ENCODE results near the gene COL1A1.

COL1A1 gene

DNA sequence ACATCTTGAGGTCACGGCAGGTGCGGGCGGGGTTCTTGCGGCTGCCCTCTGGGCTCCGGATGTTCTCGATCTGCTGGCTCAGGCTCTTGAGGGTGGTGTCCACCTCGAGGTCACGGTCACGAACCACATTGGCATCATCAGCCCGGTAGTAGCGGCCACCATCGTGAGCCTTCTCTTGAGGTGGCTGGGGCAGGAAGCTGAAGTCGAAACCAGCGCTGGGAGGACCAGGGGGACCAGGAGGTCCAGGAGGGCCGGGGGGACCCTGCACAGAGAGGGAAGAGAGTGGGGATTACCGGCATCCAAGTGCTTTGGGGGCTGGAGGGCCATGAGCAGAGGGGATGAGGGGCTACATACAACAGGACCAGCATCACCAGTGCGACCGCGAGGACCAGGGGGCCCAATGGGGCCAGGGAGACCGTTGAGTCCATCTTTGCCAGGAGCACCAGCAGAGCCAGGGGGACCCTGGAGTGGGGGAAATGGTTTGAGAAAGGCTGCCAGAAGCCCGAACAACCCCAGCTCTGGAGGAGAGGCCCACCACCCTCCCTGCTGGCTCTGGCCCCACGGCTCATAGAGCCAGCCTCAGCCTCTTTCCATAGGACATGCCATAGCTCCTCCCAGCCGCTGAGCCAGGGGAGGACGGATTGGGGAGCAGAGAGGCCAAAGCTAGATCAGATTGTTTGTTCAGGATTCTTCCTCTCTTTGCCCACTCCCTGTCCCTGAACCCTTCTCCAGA, 14.6 kb downstream of the COL1A1 start:
- no peak for DNase-seq (ENCODE audit: low read depth)

DNA sequence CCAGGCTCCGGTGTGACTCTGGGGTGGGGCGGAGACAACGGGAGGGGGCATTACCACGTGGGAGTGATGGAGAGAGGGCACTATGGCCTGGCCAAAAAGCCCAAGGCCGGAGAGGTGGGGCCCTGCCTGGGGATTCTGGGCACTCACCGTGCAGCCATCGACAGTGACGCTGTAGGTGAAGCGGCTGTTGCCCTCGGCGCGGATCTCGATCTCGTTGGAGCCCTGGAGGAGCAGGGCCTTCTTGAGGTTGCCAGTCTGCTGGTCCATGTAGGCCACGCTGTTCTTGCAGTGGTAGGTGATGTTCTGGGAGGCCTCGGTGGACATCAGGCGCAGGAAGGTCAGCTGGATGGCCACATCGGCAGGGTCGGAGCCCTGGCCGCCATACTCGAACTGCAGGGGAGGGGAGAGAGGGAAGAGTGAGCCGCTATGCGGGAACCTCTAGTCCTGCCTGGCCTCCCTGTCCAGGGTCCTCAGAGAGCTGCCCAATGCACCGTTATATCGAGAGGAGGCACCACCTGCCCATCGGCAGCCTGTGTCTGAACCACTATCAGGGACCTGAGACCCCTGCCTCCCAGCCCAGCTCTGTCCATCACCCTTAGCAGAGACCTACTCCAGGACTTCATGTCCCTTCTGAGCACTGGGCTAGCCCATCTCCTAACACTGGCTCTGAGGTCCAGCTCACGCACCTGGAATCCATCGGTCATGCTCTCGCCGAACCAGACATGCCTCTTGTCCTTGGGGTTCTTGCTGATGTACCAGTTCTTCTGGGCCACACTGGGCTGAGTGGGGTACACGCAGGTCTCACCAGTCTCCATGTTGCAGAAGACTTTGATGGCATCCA, 15.6 kb downstream of the COL1A1 start:
- DNase-seq (ENCODE audit: low read depth) = no peak

DNA sequence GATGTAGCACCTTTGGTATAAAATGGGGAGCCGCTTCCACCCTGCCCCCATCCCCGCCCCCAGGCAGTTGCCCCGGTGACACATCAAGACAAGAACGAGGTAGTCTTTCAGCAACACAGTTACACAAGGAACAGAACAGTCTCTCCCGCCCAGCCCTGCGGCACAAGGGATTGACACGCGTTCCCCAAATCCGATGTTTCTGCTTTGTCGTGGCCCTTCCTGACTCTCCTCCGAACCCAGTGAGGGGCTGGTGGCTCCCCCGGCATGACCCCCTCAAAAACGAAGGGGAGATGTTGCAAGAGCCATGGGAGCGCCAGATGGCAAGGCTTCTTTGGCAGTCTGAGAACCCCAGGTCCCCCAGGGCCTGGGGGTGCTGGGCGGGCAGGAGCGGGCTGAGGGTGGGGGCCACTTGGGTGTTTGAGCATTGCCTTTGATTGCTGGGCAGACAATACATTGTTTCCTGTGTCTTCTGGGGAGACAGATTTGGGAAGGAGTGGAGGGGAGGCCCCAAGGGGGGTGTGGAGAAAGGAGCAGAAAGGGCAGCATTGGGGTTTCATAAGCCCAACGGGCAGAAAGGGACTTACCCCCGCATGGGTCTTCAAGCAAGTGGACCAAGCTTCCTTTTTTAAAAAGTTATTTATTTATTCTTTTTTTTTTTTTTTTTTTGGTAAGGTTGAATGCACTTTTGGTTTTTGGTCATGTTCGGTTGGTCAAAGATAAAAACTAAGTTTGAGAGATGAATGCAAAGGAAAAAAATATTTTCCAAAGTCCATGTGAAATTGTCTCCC, 16.6 kb downstream of the COL1A1 start:
- DNase-seq (ENCODE audit: low read depth) = no peak

DNA sequence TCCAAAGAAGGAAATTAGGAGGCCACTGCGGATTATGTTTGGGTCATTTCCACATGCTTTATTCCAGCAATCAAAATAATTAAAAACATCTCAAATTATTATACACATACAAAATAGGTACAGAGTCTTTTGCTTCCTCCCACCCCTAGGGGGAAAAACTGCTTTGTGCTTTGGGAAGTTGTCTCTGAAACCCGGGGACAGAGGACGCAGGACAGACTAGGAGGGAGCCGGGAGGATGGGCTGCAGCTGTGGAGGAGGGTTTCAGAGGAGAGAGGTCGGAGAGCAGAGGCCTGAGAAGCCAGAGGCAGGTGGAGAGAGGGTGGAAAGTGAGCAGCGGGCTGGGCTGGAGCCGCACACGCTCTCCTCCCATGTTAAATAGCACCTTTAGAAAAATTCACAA, 17.4 kb downstream of the COL1A1 start:
- DNase-seq (ENCODE audit: low read depth) = no peak

DNA sequence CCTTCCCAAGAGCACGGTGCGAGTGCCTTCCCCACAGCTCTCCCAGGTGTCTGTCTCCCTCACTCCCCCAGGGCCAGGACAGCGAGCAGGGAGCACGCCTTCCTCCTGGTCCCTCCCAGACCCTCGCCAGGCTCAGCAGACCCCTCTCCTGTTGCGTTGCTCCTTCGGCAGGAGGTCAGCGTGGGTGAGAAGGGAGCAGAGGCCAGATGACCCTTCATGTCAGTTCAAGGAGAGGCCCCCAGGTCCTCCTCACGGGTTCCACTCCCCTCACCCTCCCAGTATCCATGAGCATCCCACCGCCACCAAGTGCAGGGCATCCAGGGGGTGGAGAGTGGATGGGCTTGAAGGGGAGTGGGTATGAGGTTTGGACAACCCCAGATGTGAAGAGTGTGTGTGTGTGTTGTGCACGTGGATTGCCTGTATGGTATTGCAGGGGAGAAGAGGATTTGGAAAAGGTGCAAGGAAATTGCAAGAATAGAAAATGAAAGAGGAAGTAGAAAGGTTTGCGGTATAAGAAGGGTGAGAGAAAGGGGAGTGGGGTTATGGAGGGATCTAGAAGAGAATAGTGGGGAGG, 17.9 kb downstream of the COL1A1 start:
- no peak for DNase-seq (ENCODE audit: low read depth)

DNA sequence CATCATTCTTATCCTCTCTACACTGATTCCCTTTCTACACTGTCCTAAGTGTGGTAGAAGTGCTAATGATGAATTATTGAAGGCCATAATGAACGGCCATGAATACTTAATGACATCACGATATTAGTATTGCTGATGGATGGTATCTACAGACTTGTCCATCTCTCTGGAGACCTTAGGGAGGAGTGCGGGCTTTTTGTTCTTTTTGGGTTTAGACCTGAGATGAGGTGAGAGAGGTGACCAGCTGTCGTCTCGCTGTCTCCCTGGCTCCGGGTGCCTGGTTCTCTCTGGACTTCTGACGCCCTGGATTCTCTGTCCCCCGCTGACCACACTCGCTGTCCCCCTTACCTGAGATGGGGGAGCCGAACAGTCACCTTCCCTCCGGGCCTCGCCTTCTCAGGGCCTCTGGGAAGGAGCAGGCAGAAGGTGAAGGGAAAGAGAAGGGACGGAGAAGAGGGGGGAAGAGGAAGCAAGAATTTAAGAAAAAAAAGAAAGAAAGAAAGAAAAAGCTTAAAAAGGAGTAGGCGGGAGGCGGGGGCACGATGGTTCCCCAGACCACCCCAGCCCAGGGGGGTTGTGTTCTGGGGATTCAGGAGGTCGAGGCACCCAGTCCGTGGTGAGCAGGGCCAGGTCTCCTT, 18.5 kb downstream of the COL1A1 start:
- no peak for DNase-seq (ENCODE audit: low read depth)

DNA sequence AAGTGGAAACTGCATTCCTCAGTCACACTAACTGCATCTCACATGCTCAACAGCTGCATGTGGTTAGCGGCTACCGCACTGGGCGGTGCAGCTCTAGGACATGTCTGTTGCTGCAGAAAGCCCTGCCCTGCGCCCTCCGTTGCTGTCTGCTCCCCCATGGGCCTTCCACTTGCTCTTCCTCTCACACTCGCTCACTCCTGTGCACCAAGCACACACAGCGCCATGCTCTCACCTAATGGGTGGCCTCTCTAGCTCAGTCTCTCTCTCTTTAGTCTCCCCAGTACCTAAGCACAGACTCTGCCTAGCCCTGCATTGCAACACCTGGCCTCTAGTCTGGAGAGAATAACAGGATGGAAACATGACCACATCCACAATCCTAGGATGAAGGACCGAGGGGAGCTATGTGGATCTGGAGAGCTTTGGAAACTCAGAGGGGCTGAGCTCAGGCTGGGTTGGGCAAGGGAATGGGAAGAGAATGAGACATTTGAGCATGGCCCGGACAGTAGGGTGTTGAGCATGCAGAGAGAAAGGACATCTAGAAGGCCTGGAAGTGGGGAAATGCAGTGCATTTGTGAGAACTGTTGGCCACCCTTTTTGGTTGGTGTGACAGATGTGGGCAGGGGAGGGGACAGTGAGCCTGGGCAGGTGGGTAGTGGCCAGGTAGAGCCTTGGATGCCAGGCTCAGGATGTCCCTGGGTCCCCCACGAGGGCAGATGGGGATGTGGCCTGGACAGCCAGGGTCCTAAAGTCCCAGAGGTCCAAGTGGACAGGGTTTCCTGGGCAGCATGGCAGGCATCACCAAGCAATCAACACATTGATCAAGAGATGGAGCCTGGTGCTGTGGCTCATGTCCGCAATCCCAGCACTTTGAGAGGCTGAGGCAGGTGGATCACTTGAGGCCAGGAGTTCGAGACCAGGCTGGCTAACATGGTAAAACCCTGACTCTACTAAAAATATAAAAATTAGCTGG, 19.6 kb downstream of the COL1A1 start:
- DNase-seq (ENCODE audit: low read depth) = no peak

DNA sequence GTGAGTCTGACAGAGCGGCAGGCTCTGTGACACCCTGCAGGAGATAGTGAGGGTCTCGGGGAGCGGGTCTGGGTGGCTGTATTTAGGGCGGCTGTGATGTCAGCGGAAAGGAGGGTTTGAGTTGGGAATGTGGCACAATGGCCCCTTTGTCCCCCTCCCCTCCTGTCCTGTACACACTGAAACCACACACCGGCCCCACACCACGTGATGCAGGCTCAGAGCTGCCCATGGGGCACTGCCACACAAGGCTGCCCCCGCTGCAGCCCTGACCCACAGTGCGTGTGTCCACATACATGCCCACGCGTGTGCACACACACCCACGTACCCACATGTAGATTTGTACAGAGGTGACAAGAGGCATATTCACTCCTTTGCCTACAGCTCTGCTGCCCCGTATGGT, 20.3 kb downstream of the COL1A1 start:
- no peak for DNase-seq (ENCODE audit: low read depth)

DNA sequence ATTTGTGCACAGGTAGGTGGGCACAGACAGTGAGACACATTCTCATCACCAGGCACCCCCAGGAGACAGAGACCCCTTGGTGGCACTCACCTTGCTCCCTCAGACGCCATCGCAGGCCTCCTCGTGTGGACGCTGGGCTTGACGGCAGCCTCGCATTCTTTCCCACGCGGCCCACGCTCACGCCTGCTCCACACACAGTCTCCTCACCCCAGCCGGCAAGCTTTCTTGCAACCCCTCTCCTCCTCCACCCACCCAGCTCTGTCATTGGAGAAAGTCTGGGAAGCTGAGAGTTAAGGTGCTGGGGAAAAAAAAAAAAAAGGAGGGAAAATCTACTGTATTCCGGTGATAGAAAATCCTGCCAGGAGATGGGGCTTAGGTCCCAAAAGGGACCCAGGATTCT, 20.8 kb downstream of the COL1A1 start:
- DNase-seq (ENCODE audit: low read depth) = no peak

DNA sequence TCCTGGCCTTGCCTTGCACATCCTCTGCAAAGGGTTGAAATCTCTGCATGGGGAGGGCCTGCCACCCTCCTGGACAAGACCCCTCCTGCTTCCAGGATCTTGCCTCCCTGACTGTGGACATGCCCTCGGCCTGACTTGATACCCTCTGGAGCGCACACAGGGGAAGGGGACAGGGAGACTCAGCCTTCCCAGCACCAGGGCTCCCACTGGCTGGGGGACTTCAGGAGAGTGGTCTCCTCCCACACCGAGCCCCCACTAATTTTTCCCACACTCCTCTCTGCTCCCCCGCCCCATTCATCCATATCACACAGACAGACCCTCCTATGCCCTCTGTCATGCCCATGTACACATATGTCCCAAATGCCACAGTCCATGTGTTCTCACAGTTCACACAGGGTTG, 21.3 kb downstream of the COL1A1 start:
- DNase-seq (ENCODE audit: low read depth) = no peak

DNA sequence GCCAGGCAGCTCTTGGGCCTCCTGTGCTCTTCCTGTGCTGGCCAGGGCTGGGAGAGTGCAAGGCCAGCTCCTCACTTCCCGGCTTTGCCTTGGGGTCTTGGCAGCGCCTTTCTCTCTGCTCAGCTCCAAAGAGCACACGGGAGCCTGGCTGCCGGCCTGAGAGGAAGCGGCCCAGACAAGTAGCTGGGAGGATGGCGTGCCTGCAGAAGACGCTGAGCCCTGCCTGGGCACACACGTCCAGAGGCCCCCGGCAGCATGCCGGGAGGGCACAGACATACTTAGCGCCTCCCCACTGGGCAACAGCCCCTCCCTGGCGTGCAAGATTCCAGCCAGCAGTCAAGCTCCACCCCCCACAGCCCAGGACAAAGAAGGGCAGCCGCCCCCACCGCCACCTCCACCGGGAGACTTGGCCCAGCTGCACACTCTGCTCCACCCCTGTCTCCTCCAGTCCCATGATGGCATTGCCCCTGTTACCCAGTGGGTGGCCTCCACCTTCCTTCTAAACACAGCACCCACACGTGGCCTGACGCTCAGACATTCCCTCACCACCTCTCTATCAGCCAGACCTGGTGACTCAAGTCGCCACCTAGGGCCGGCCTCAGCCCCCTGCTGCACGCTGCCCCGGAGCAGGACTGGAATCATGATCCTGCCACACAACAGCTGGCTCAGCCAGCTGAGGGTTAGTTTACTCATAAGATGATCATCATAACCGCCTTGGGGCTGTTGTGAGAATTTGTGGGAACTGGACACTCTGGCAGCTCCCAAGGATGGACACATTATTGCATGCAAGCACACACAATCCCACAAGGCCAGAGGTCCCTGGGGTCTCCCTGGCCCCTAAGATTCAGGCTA, 23.2 kb downstream of the COL1A1 start:
- DNase-seq (ENCODE audit: low read depth) = no peak

DNA sequence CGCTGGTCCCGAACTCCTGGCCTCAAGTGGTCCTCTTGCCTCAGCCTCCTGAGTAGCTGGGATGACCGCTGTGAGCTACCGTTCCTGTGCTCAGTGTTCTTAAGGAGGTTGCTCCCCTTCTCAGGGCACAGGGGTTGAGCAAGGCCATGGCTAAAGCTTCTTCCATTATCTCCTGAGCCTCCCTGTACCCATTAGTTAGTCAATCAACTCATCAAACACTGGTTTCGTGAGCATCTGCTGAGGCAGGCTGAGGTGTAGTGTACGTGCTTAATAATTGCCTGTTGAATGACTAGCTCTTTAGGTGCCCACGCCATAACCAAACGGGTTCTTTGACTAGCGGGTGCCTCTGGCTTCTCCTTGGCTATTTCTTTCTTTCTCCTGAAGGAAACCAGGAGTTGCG, 24.0 kb downstream of the COL1A1 start:
- no peak for DNase-seq (ENCODE audit: low read depth)

DNA sequence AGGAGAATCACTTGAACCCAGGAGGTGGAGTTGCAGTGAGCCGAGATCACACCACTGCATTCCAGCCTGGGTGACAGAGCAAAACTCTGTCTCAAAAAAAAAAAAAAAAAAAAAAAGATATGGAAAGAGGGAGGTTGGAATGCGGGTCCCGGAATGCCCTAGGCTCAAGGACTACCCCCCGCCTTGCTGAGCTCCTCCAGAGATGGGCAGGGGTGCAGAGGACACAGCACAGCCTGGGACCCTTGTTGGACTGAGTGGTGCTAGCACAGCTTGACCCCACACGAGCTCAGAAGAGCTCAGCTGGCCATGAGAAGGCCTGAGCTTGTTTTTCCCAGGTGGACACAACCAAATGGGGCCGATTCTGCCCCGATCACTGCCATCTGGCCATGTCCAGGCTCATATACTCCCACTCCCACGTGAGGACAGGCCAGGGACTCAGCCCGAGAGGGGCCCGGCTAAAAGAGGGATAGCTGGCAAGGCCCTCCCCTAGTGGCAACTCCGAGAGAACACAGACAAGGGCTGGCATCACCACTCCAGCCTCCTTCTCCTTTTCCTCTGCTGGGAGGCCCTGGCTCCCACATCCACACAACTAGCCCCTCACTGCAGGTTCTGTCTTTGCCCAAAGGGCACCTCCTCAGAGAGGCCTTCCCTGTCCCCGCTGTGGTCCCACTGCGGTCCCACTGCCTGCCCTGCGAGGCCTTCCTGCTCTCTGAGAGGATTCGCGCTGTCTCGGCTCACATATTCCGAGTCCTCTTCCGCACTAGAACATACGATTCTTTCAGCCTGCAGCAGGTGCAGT, 24.7 kb downstream of the COL1A1 start:
- DNase-seq (ENCODE audit: low read depth) = no peak

DNA sequence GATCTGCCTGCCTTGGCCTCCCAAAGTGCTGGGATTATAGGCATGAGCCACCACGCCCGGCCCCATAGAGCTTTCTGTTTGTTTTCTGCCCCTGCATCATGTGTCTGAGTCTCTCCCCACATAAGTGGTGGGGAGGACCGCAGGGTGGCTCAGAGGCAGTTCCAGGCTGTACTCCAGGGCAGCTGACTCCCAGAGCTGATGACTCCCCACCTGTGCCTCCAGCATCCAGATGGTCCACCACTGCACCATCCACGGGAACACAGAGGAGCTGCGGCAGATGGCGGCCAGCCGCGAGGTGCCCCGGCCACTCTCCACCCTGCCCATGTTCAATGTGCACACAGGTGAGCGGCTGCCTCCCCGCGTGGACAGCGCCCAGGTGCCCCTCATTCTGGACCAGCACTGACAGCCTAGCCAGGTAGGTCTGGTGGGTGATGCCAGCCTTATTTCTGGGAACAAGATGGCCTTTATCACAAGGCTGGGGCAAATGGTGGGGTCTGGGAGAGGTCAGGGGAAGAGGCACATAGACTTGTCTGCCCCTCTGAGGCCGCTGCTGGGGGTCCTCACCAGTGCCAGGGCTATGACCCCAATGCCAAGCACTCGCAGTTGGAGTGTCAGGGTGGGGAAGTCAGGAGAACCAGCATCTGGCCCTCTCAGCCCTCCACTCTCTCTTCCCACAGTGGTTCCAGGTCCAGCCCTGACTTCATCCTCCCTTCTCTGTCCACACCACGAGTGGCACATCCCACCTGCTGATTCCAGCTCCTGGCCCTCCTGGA, 26.2 kb downstream of the COL1A1 start:
- DNase-seq (ENCODE audit: low read depth) = no peak

DNA sequence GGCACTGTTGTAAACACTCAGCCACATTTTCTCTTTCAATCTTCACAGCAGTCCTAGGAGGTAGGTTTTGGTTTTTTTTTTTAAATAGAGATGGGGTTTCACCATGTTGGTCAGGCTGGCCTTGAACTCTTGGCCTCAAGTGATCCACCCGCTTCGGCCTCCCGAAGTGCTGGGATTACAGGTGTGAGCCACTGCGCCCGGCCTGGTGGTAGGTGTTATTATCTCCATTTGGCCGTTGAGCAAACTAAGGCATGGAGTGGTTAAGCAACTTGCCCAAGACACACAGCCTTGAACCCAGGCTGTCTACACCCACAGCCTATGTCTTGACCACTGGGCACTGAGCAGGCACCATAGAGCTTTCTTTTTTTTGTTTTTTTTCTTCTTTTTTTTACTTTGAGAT, 27.0 kb downstream of the COL1A1 start:
- no peak for DNase-seq (ENCODE audit: low read depth)

DNA sequence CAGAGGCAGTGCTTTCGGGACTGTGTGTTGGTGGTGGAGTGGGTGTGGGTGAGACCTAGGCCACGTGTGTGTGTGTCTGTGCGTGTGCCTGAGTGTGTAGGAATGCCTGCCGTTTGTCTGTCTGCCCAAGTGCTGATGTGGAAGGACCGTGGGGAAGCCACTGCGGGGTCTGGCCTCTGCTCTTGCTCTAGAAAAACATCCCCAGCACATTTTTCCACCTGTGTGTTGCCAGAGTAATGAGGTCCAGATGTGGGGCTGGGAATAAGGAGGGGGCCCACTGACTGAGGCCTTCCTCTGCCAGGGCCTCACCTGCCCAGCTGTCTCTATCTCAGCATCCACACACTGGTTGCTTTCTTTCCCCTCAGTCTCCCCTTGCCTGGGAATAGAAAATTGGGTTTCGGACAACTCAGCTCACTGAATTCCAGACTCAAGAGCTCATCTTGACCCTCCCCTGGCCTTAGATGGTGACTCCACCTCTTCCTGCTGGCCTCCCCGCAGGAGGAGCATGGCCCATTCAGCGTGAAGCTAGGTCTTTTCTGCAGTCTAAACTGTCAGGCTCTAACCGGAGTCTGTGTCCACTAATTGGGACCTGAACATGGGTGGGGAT, 28.0 kb downstream of the COL1A1 start:
- DNase-seq (ENCODE audit: low read depth) = no peak

DNA sequence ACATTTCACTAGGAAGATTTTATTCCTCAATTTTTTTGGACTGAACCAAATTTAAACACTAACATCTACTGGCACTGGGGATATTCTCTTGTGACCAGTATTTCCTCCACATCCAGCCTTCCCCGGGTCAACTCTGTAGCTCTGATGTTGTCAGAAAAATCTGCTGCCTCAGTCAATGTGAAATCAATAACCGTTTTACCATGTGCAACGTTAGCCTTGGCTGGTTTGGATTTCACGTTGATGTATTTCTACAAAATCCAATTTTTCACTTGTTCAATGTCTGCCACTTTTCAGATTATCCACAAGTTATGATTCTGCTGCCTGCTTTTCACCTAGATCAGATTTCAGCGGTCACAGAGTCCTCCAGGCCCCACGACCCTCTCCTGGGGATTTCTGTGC, 28.5 kb downstream of the COL1A1 start:
- no peak for DNase-seq (ENCODE audit: low read depth)

DNA sequence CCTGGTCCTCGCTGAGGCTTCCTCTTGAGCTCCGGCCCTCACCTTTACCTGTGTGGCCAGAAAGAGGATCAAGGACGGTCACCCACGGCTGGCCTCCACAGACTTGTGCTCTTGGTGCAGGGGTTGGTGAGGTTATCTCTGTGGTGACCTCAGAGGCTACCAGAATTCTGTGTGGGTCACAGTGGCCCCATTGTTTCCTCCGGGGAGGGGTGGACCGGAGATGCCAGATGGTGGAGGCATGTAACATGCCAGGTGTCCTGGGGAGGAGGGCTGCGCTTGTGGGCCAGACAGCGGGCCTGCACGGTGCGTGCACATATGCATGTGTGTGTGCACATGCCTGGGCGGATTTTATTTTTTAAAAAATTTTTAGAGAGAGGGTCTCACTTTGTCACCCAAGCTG, 29.3 kb downstream of the COL1A1 start:
- DNase-seq (ENCODE audit: low read depth) = no peak
